Activated CD4-positive, alpha-beta T cell treated with anti-CD3 and anti-CD28 coated beads for 1 hour (primary cell): Measurements from ENCODE around the gene NFIA.

ENCODE experiments used
- DNase-seq: peaks from one replicate; pipeline ENCODE4 v3.0.0-alpha.2; 2020

Gene NFIA

DNA sequence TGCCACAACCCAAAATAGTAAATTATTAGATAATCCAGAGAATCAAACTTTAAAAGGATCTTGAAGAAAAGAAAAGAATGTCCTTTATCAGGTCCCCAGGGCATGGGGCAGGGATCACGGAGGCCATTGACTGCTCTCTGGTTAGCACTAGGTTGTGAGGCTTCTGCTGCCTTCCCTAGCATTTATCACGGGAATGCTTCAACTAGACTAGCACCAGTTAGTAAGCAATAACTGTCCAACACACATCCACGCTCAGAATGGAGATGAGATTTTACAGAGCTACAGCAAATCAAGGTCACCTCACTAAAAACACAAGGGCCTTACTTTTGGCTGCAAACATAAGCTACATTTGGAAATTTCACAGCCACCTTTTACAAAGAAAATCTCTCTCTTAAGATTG, 304.0 kb downstream of the NFIA start:
- DNase-seq = no peak

DNA sequence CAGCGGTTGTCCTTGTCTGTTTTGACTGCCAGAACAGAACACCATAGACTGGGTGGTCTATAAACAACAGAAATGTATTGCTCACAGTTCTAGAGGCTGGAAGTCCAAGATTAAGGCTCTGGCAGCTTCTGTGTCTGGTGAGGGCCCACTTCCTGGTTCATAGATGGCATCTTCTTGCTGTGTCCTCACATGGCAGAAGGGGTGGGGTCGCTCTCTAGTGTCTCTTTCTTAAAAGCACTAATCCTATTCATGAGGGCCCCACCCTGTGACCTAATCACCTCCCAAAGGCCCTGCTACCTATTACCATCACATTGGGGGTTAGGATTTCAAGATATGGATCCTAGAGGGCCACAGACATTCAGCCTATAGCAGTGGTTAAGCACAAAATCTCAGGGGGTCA, 304.4 kb downstream of the NFIA start:
- DNase-seq = no peak

DNA sequence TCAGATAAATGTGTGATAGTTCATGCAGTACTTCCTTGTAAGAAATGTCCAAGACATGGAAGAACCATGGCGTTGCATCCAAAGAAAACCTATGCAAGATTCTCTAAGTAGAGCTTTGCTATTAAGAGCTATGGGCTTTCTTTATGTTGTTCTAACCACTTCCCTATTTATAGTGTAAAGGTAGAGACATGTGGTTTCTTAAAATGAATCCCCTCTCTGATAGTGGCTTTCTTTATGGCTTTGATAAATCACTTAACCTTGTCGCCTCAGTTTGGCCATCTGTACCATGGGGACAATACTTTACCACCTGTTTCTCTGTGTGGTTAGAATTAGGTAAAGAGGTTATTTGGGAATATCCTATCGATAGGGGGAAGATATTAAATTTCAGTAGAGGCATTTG, 305.5 kb downstream of the NFIA start:
- no peak for DNase-seq

DNA sequence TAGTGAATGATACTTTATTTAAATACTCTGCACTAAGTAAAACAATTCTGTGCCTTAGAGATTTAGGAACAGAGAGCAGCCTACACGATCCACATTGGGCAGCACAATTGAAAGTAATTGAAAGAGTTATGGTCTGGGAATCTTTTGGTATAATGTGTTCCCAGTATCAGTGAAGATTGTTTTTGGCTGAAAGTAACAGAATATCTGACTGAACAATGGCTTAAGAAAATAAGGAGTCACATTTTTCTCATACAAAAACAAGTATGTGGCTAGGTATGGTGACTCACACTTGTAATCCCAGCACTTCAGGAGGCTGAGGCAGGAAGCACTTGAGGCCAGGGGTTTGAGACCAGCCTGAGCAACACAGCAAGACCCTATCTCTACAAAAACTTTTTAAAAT, 306.2 kb downstream of the NFIA start:
- no peak for DNase-seq

DNA sequence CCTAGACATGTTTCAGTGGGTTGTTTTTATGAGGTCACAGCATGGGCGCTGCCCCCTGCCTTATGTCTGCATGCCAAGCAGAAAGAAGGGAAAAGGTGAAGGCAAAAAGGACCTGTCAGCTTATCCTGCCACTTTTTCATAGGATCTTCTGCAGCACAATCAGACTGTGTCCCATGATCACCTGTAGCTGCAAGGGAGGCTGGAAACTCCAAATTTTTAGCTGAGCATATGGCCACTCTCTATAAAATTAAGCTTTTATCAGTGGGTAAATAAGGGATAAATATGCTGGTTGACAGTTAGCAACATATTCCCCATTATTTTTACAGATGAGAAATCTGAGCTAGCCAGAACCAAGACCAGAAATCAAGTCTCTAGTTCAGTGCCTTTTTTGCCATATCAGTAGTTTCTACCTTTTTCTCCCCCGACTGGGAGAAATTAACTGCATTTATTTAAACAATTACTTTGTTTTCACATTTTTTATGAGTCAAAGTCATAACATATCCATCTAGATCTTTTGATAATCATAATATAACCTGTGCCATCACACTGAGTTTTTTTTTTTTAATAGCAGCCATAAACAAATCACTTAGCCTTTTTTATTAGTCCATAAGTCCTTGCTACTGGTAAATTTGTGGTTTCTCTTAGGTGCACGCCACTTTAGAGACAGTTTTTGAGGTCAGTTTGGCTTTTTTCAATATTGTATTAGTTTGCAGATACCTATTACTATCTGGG, 307.0 kb downstream of the NFIA start:
- no peak for DNase-seq

DNA sequence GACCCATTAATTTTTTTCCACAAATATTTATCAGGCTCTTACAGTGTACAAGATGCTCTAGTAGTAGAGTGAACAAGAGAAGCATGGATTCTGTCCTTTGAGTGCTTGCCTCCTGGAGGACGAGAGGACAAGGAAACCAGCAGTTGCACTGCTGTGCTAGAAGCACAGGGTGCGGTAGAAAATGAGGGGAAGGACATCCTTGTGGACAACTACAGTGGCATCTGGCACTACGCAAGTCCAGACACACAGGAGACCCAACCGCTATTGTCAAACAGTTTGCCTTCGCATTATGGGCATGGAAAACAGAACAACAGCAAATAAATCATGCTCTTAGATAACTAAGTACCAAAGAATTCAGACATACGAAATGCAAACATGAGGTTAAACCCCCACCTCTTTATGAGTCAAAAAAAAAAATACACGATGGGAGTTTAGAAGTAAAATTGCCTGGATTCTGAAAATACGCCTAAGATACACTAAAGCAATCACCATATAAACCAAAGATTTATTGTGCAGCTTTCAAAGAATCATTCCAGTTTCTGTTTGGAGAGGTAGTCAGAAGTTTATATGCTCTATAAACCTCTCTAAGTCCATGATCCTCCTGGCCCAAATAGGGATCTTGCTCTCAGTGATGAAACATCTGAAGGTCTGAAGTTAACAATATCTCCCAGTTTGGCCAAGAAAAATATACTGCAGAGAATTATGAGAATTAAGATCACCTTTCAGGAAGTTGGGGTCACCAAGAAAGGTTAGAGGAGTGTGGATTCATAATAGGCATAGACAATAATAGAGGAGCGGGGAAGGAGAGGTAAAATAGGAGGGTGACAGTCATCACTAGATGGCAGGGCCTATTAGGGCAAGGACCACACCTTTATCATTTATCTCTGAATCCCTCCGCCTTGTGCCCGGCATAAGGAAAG, 307.8 kb downstream of the NFIA start:
- DNase-seq = no peak

DNA sequence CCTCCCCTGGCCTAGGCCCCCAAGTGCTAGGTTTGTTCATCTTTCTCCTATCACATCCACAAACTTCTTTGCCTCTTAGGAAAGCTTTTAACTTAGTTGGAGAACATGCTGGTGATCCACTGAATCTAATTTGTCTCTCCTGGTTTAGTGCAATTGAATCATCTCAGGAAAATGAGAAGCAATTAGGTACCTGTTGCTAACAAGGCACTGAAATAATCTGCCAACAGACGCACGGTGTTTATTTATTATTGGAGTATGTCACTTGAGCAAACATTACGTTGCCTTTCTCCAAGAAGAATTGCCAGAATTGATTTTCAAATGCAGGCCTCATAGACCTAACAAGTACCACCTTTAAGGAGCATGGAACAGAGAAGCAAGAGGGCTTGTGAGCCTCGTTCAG, 309.4 kb downstream of the NFIA start:
- DNase-seq = no peak

DNA sequence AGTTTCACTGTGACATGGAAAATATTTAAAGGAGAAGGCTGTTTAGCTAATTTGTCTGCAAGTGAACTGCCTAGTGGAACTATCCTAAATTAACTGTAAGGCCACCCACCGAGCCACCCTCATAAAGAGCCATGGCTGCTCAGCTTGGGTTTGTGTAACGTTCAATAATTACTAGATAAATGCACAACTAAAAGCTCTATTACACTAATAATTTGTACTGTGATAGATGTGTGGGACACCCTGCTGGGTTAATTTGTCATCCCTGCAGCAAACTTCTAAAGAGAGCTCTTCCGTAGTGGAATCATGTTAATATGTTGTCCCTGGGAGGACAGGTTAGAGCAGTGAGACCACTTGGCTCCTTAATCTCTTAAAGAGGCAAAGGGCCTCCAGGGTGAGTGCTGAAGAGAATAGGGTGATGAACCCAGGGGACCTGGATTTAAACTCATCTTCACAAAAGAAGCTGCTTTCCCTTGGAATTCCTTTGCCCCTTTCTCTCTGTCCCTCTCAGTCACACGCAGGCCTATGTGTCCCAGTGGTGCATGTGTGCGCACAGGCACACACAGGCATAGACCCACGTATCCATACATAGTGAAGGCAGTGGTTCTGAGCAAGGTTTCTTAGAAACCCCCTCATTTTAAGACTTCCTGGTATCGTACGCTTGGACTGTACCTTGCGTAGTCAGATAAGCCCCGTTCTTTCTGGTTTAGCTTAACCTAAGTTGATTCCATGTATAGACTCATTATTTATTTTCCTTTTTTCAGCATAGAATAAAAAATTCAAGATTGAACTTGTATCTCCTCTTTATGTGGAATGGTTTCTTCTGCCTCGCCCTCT, 310.3 kb downstream of the NFIA start:
- no peak for DNase-seq

DNA sequence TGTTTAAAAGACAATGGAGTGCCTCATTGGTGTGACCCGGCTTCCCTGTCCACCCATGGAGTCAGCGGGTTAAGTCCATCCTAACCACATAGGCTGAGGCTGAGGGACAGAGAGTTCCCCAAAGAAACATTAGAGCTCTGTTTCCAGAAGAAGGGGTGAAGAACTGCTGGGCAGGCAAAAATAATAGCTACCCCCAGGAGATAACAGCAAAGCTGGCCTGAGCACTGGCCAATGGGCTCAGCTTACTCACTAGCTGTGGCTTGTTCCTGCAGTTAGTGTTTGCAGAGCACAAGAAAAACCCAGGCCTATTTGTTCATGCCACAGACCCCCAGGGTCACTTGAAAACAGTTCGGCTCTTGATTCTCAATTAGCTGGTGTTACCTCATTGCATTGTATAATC, 311.2 kb downstream of the NFIA start:
- DNase-seq = no peak

DNA sequence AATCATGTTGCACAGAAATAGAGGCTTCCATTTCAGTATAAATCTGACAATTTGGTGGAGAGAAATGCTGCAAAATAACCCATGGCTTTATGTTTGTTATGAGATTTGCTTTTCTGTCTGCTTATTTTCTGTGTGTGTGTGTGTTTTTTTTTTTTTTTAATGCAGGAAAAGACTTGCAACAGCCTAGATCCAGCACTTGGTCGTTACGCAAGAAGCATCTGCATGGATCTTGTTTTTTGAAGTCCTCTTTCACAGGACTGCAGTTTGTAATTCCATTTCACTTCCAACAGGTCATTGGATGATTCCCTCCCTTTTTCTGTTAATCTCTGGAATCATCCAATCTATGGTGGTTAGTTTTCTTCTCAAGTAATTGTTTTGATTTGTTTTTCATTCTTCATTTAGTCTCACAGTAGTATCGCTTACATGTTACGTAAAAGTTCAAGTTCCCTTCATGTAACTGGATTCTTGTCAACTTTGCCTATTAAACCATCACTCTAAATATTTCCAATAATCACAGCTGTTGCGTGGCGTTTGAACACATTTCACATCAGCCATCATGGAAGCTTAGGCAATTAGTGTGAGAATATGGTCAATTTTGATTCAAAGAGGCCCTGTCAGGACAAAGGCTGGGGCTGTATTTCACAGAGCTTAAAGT, 312.9 kb downstream of the NFIA start:
- DNase-seq = no peak

DNA sequence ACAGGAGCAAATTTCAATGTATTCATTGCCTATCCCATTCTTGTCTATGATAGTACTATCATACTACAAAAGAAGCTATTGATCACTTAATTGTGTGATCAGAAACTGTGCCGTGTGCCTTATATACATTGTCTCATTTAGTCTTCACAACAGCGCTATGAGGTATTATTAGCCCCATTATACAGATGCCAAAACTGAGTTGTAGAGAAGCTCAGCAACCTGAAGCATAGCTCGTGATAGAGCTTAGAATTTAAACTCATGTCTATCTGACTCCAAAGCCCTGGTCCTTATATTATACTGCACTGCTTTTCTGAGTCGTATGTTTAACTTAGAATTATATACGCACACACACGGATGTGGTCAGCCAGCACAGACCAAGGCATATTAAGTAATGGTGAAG, 315.1 kb downstream of the NFIA start:
- no peak for DNase-seq

DNA sequence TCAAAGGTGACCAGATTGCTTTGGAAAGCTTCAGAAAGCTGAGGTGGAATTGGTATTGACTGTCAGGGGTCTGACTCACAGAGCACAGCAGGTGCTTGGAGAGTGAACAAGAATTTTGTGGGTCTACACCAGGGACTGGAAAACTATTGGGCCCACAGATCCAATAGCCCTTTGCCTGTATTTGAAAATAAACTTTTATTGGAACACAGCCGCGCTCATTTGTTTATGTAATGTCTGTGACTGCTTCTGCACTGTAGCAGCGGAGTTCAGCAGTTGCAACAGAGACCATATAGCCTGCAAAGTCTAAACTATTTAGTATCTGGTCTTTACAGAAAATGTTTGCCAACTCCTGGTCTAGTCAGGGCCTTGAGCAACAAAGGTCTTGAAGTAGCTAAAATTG, 315.6 kb downstream of the NFIA start:
- no peak for DNase-seq

DNA sequence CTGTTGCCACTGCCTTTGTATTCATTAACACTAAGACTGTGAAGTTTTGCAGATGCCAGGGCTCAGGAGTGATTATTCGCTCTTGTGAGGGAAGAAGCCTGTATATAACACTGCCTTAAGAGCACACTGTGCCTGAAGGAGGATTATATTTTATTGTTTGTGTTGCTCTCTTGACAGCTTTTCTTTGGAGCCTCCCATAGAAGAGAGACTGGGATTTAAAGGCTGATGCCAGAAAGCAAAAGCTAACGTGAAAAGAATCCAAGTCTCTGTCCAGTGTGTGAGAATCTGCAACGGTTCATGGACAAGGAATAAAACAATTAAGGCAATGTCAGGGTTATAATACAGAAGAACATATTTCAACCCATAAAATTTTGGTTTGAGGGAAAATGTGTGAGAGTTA, 316.8 kb downstream of the NFIA start:
- DNase-seq = no peak

DNA sequence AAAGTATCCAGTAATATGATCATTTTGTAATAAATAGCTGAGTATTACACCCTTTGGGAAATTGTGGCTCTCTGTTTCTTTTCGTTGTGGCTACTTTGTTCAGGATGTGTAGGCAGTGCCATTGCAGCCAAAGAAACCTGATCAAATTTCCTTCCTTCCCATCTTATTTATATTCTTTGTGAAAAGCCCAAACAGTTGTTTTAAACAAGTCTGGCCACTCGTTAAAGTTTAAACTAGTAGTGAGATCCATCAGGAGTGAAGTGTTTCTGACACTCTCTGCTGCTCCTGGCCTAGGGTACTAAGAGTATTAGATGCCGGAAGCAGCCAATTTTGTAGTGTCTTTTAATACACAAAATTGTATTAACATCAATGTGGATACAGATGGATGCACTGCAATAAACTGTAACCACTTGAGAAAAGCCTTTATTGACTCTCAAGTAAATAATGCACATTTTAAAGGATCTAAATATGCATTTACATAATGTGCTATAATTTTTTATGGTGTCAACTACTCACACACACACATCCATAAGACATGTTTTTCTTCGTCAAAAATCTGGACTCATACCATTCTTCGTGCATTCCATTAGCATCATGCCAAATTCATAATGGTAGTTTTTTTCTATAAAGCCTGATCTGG, 317.9 kb downstream of the NFIA start:
- DNase-seq = no peak

DNA sequence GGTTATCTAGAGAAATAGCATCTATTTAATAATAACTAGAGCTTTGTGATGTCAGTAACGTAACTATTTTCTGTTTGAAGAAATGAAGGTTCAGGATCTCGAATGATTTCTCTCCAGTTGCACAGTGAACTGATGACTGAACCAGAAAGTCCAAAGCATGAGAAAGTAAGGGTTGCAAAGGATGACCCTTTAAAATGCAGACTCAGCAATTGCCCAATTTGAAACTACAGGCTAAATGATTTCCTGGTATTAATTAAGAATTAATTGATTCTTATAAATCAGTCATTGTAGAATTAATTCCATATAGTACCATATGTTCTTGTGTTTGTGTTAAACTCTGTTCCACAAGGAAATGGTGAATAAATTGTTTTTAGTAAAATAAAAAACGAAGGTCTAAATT, 318.6 kb downstream of the NFIA start:
- DNase-seq = no peak

DNA sequence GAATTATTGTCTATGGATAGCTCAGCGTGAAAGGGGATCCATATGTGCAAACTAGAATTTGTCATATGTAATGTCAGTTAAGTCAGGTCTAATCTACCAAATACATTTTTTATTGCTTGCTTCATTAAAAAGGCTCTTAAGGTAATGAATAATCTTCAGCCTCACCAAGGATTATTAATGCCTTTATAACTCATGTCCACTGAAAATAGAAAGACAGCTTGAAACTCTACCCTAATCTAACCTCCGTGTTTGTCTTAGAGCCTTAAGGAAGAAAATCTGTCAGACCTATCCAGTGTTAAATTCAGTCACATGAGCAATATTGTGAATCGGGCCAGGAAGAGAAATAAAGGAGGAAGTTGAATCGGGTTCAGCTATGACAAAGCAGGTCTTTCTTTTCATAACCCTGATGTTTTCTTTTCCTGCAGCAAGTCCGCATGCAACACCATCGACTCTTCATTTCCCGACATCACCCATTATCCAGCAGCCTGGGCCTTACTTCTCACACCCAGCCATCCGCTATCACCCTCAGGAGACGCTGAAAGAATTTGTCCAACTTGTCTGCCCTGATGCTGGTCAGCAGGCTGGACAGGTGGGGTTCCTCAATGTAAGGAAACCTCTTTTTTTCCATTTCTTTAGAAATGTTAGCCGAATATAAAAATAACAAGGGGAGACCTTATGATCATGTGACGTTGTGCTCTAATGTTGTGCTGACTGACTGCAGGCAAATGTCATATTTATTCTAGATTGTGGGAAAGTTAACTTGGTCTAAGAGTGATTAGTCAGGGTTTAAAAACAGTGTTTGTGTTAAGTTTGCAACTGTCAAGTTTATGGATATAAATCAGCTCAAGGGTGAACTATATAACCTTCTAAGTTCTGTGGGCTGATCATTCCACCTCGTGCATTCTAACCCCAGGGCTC, 321.6 kb downstream of the NFIA start:
- DNase-seq = no peak

DNA sequence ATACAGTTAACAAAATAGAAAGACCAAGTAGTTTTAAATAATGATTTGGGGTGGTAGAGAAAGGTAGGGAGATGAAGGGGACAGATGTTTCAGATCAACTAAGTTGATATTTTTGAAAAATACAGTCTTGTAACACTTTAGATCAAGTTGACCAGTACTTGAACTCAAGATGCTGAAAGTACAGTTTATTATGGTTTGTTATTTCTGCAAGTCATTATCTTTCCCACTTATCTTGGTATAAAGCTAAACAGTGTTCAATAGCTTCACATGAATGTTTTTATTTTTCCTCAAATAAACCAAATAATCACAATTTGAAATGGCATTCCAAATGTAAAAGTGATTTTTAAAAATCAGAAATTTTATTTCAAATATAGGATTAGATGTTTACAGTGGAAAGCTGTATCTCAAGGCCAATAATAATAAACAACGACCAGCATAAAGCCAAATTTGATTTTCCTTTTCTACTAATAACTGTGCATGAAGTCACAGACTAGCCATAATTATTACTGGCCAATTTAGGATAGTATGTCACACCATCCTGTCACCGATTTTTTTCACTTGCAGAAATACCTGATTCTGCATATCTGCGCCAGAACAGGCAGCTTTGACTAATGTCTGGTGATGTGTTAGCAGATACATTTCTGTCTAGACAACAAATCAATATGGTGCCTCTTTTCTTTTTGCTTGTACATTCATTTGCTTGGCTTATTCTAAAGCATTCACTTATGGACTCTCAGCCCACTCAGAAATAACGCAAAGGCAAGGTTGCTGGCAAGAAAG, 322.4 kb downstream of the NFIA start:
- no peak for DNase-seq

DNA sequence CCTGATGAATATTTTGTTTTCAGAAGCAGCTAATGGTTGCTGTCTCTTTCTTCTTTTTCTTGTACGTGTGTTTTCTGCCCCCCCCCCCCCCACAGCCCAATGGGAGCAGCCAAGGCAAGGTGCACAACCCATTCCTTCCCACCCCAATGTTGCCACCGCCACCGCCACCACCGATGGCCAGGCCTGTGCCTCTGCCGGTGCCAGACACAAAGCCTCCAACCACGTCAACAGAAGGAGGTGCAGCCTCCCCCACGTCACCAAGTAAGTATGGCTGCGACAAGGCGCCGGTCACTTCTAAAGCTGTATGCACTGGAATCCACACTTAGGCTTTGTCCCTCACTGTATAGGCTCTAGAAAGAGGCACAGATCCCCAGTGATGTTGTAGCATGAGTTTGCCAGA, 324.1 kb downstream of the NFIA start:
- no peak for DNase-seq

DNA sequence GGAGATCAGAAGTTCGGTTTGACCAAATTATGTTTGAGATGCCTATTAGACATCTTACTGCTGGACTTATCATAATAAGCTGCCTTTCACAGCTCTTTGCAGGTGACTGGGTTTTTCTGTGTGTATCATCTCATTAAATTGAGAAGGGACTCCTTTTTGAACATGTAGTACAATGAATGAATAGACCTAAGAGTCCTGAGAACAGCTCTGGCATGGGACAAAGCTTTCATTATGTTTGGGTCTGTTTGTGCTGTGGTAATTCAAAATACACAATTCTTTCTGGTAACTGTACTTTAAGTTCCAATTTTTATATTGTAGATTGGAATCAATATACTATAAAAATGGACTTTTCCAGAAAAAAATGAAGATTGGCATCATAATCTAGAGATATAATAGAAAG, 330.2 kb downstream of the NFIA start:
- DNase-seq = no peak

DNA sequence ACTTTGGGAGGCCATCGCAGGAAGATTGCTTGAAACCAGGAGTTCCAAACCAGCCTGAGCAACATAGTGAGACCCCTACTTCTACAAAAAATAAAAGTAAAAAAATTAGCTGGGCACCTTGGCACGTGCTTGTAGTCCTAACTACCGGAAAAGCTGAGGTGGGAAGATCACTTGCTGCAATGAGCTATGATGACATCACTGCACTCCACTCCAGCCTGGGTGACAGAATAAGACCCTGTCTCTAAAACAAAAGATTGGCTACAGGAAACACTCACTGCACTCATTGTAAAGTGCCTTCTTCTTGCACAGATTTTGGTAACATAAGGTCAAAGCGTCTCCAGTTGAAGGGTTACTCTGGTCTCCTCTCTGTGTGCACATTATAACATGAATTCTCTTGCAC, 336.8 kb downstream of the NFIA start:
- DNase-seq = no peak

DNA sequence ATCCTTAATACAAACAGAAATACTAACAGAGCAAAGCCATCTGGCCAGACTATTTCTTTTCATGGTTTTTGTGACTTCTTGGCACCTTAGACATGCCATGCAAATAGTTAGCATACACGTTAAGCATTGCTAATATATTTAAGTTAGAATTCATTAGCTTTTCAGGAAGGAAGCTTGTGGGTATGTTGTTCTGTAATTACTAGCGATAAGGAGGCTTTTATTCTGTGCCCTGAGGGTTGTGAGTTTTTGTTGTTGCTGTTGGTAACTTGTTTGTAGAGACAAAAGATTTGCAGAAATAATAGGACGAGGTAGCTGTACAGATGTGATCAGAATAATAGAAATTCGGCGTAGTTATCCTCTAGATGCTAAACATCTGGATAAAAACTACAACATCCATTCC, 337.3 kb downstream of the NFIA start:
- no peak for DNase-seq
